Raji (cell line): ENCODE data around the gene CASZ1.

Source experiments
- POLR2A ChIP-seq: IDR thresholded peaks from 2 replicates; pipeline ENCODE4 v1.6.1; 2011; ENCODE audit warnings: low read depth, low read length, control low read depth; ENCODE audit not compliant: insufficient read depth

Gene CASZ1

GRCh38 chr1:10710489-10710888, 86.0 kb downstream of the CASZ1 start:
- TF ChIP-seq POLR2A, result no peak

GRCh38 chr1:10709646-10710045, 86.8 kb downstream of the CASZ1 start:
- TF ChIP-seq POLR2A, result no peak

- TF ChIP-seq POLR2A, result no peak
Observed at GRCh38 chr1:10709165-10709564, 87.3 kb downstream of the CASZ1 start.

- TF ChIP-seq POLR2A, result no peak
Observed at GRCh38 chr1:10708757-10709156, 87.7 kb downstream of the CASZ1 start.

- TF ChIP-seq POLR2A, result no peak
Observed at GRCh38 chr1:10707208-10707607, 89.2 kb downstream of the CASZ1 start.

- TF ChIP-seq POLR2A, result no peak
Observed at GRCh38 chr1:10706376-10706913, 90.0 kb downstream of the CASZ1 start.

GRCh38 chr1:10705953-10706352, 90.5 kb downstream of the CASZ1 start:
- no peak for TF ChIP-seq POLR2A

GRCh38 chr1:10704368-10704882, 92.0 kb downstream of the CASZ1 start:
- TF ChIP-seq POLR2A, result no peak

GRCh38 chr1:10703702-10704101, 92.7 kb downstream of the CASZ1 start:
- no peak for TF ChIP-seq POLR2A

GRCh38 chr1:10701145-10701544, 95.3 kb downstream of the CASZ1 start:
- TF ChIP-seq POLR2A, result no peak

GRCh38 chr1:10699470-10699835, 97.0 kb downstream of the CASZ1 start:
- no peak for TF ChIP-seq POLR2A

- no peak for TF ChIP-seq POLR2A
Observed at GRCh38 chr1:10698726-10699469, 97.5 kb downstream of the CASZ1 start.

GRCh38 chr1:10697621-10698160, 98.8 kb downstream of the CASZ1 start:
- no peak for TF ChIP-seq POLR2A

GRCh38 chr1:10696977-10697376, 99.5 kb downstream of the CASZ1 start:
- no peak for TF ChIP-seq POLR2A

GRCh38 chr1:10694633-10695627, 101.5 kb downstream of the CASZ1 start:
- TF ChIP-seq POLR2A, result no peak
